Measurements from ENCODE around the gene DCAF11. TPM values are rescaled to one million over a fixed set of nuclear protein-coding genes. Genes with fewer than 3 reads are reported as not detected.
A peak's percentile ranks its signal among the peaks of the same experiment; 100 is the strongest.

The DCAF11 gene
- 22.2 and 25.2 TPM in 2 replicates for polyA plus RNA-seq (2013)

DNA sequence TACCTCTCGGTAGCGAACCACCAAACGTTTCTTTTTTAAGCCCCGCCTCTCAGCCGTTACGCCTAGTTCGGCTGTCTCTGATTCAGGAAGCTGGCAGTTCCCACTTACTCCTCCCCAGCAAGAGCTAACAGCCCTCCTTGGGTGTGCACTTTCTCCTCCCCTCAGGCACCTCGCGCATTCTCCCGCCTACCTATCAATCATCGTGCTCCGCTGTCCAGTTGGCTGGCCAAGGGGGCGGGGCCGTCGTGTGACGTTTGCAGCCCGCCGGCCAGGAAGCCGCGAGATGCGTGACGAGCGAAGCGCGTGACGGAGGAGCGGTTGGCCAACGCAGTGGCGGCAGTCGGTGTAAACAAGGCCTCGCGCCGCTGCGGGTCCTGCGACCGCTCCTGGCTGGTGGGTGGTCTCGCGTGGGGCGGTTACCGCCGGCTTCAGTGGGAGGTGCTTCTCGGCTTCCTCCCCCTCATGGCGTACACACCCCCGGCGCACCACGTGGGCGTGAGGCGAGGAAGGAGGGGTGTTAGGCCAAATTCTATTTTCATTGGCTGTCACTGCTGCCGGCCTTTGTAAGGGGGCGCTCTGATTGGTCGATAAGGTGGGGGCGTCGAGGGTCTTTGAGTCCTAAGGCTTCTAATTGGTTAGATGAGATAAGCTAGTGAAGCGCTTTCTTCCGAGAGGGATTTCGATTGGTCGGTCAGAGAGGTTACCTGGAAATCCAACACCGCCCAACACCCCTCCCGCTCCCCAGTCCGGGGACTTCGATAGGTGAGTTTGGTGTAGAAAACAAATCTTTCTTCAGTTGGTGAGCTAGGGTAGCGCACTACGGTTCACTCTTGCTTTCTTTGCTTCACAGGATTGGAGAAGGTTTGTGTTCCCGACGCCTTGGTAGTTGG, at the start of gene DCAF11, which contains the start of gene NRL:
TSS of gene DCAF11 (plus strand) at position 246 of the 890 bp plus-strand sequence. CDS start 818 bp downstream, outside the sequence.
TSS of gene NRL (minus strand) at position 418 of the 890 bp plus-strand sequence. CDS start 32,101 bp downstream, outside the sequence.
- no CpG with 5 or more reads among the region's 65 CpGs for WGBS (ENCODE audit: extremely low coverage, insufficient coverage, insufficient read length)
- peak within 1 kb of the TSS; percentile 88 for H4K91ac ChIP-seq (ENCODE audit: low read depth, low read length)
- H4K12ac ChIP-seq (ENCODE audit: low read depth, low read length) = peak within 1 kb of the TSS; percentile 97
- peak within 1 kb of the TSS; percentile 84 for H2BK5ac ChIP-seq (ENCODE audit: low read depth, low read length, poor library complexity)
- H3K27me3 ChIP-seq (ENCODE audit: insufficient read depth, low read length) = no peaks in the 10 kb centered on the region
- H3K14ac ChIP-seq (ENCODE audit: low read length) = peak within 1 kb of the TSS; percentile 97
- H2AFZ ChIP-seq (ENCODE audit: insufficient read depth, low read length, poor library complexity) = peak within 1 kb of the TSS; percentile 97
- H4K8ac ChIP-seq (ENCODE audit: low read depth, low read length) = peak within 1 kb of the TSS; percentile 94
- peak within 1 kb of the TSS; percentile 94 for H3K27ac ChIP-seq (ENCODE audit: low read depth, low read length)
- peaks cover 10% of the 10 kb centered on the region for H3K79me1 ChIP-seq (ENCODE audit: low read length)
- peaks cover 9% of the 10 kb centered on the region for H3K79me2 ChIP-seq (ENCODE audit: control insufficient read depth, insufficient read depth, low read length, poor library complexity)
- H3K23ac ChIP-seq (ENCODE audit: low read length) = no peak within 1 kb of the TSS
- H3K4ac ChIP-seq (ENCODE audit: low read depth, low read length) = peak within 1 kb of the TSS; percentile 80
- H2BK120ac ChIP-seq (ENCODE audit: insufficient read depth, low read length, poor library complexity) = peak within 1 kb of the TSS; percentile 88
- peaks cover 2% of the 10 kb centered on the region for H3K9me3 ChIP-seq (ENCODE audit: insufficient read depth, low read depth, low read length)
- peak within 1 kb of the TSS; percentile 94 for H3K18ac ChIP-seq (ENCODE audit: low read length)
- peak within 1 kb of the TSS; percentile 89 for H3K4me3 ChIP-seq (ENCODE audit: low read depth, low read length)
- peaks cover 3 to 9% of the 10 kb centered on the region in 2 experiments for H3K4me1 ChIP-seq (ENCODE audit: control insufficient read depth in 1 of 2, insufficient read depth in 2 of 2, low read length in 2 of 2)
- peak within 1 kb of the TSS; percentile 52 for H2AK5ac ChIP-seq (ENCODE audit: low read length)
- peak within 1 kb of the TSS; percentile 89 for H3K9ac ChIP-seq (ENCODE audit: low read length)
- DNase-seq = peak; percentile 99 to 100
- peaks cover 14 to 25% of the 10 kb centered on the region in 2 experiments for H3K36me3 ChIP-seq (ENCODE audit: control insufficient read depth in 1 of 2, insufficient read depth in 2 of 2, low read length in 2 of 2)
- peak within 1 kb of the TSS; percentile 82 for H2BK12ac ChIP-seq (ENCODE audit: low read length)
- peak within 1 kb of the TSS; percentile 86 for H3K4me2 ChIP-seq (ENCODE audit: low read length)

GRCh38 chr14:24064856-24065255, 49.7 kb upstream of the DCAF11 start:
- Histone ChIP-seq H3K18ac (ENCODE audit: low read length) (no peak overlapping the region), H4K91ac (ENCODE audit: low read depth, low read length) (no peak overlapping the region), H3K9ac (ENCODE audit: low read length) (no peak overlapping the region), H3K4me3 (ENCODE audit: low read depth, low read length) (no peak overlapping the region), H2BK120ac (ENCODE audit: insufficient read depth, low read length, poor library complexity) (no peak overlapping the region), H3K23ac (ENCODE audit: low read length) (no peak overlapping the region), H2AFZ (ENCODE audit: insufficient read depth, low read length, poor library complexity) (no peak overlapping the region), H2BK12ac (ENCODE audit: low read length) (no peak overlapping the region), H3K27me3 (ENCODE audit: insufficient read depth, low read length) (no peaks in the 10 kb centered on the region), H2AK5ac (ENCODE audit: low read length) (no peak overlapping the region), H3K36me3 (ENCODE audit: control insufficient read depth in 1 of 2, insufficient read depth in 2 of 2, low read length in 2 of 2) (no peaks in the 10 kb centered on the region), H3K4me1 (ENCODE audit: control insufficient read depth in 1 of 2, insufficient read depth in 2 of 2, low read length in 2 of 2) (no peaks in the 10 kb centered on the region), H3K4me2 (ENCODE audit: low read length) (no peak overlapping the region), H3K79me1 (ENCODE audit: low read length) (no peaks in the 10 kb centered on the region), H2BK5ac (ENCODE audit: low read depth, low read length, poor library complexity) (no peak overlapping the region), H3K4ac (ENCODE audit: low read depth, low read length) (no peak overlapping the region), H3K9me3 (ENCODE audit: insufficient read depth, low read depth, low read length) (no peaks in the 10 kb centered on the region), H3K79me2 (ENCODE audit: control insufficient read depth, insufficient read depth, low read length, poor library complexity) (no peaks in the 10 kb centered on the region), H3K27ac (ENCODE audit: low read depth, low read length) (no peak overlapping the region), H4K8ac (ENCODE audit: low read depth, low read length) (no peak overlapping the region), H3K14ac (ENCODE audit: low read length) (no peak overlapping the region), H4K12ac (ENCODE audit: low read depth, low read length) (no peak overlapping the region)
- no peak for DNase-seq
- WGBS (ENCODE audit: extremely low coverage, insufficient coverage, insufficient read length) = no CpG with 5 or more reads among the region's 15 CpGs

- H4K91ac ChIP-seq (ENCODE audit: low read depth, low read length) = no peak overlapping the region
- no peak overlapping the region for H3K23ac ChIP-seq (ENCODE audit: low read length)
- no peak overlapping the region for H4K12ac ChIP-seq (ENCODE audit: low read depth, low read length)
- H4K8ac ChIP-seq (ENCODE audit: low read depth, low read length) = no peak overlapping the region
- H3K9ac ChIP-seq (ENCODE audit: low read length) = no peak overlapping the region
- H3K27me3 ChIP-seq (ENCODE audit: insufficient read depth, low read length) = no peaks in the 10 kb centered on the region
- no peak overlapping the region for H3K4me2 ChIP-seq (ENCODE audit: low read length)
- DNase-seq = no peak
- H3K79me2 ChIP-seq (ENCODE audit: control insufficient read depth, insufficient read depth, low read length, poor library complexity) = no peaks in the 10 kb centered on the region
- H2AK5ac ChIP-seq (ENCODE audit: low read length) = no peak overlapping the region
- H3K9me3 ChIP-seq (ENCODE audit: insufficient read depth, low read depth, low read length) = no peaks in the 10 kb centered on the region
- no peak overlapping the region for H3K4me3 ChIP-seq (ENCODE audit: low read depth, low read length)
- no peak overlapping the region for H3K27ac ChIP-seq (ENCODE audit: low read depth, low read length)
- no CpG with 5 or more reads among the region's 8 CpGs for WGBS (ENCODE audit: extremely low coverage, insufficient coverage, insufficient read length)
- no peaks in the 10 kb centered on the region for H3K4me1 ChIP-seq (ENCODE audit: control insufficient read depth in 1 of 2, insufficient read depth in 2 of 2, low read length in 2 of 2)
- H3K14ac ChIP-seq (ENCODE audit: low read length) = no peak overlapping the region
- no peaks in the 10 kb centered on the region for H3K79me1 ChIP-seq (ENCODE audit: low read length)
- no peak overlapping the region for H3K18ac ChIP-seq (ENCODE audit: low read length)
- no peak overlapping the region for H2BK12ac ChIP-seq (ENCODE audit: low read length)
- H3K4ac ChIP-seq (ENCODE audit: low read depth, low read length) = no peak overlapping the region
- no peak overlapping the region for H2BK120ac ChIP-seq (ENCODE audit: insufficient read depth, low read length, poor library complexity)
- H2BK5ac ChIP-seq (ENCODE audit: low read depth, low read length, poor library complexity) = no peak overlapping the region
- H2AFZ ChIP-seq (ENCODE audit: insufficient read depth, low read length, poor library complexity) = no peak overlapping the region
- no peaks in the 10 kb centered on the region for H3K36me3 ChIP-seq (ENCODE audit: control insufficient read depth in 1 of 2, insufficient read depth in 2 of 2, low read length in 2 of 2)
Measured at GRCh38 chr14:24065408-24065807, 49.2 kb upstream of the DCAF11 start.

DNA sequence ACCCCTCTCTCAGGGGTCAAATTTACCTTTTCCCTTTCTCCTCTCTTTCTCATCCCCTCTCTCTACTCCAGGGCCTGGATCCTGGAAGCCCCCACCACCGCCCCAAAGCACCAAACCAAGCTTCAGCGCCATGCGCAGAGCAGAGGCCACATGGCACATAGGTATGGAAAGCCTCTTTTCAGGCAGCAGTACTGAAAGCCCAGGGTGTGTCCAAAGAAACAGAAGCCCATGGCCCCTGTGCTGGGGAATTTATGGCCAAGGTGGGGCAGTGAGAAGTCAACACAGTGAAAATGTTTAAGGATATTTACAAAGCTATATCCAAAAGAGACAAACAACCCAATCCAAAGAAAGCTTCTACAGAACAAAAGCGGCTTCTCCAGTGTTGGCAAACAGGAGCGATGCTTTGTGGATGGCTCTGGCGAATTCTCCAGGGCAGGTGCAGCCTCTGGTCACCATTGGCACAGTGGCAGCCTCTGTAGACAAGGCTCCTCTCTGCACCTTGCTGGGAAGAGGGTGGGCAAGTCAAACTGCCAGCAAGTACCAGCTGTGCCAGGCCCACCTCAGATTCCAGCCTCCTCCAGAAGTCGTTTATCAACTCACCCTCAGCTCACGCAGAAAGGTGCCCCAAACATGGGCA, 48.0 kb upstream of the DCAF11 start:
- Histone ChIP-seq H2AK5ac (ENCODE audit: low read length) (no peak overlapping the region), H3K27me3 (ENCODE audit: insufficient read depth, low read length) (no peaks in the 10 kb centered on the region), H3K27ac (ENCODE audit: low read depth, low read length) (no peak overlapping the region), H2AFZ (ENCODE audit: insufficient read depth, low read length, poor library complexity) (no peak overlapping the region), H3K9ac (ENCODE audit: low read length) (no peak overlapping the region), H3K14ac (ENCODE audit: low read length) (no peak overlapping the region), H3K79me2 (ENCODE audit: control insufficient read depth, insufficient read depth, low read length, poor library complexity) (no peaks in the 10 kb centered on the region), H2BK12ac (ENCODE audit: low read length) (no peak overlapping the region), H3K4me1 (ENCODE audit: control insufficient read depth in 1 of 2, insufficient read depth in 2 of 2, low read length in 2 of 2) (no peaks in the 10 kb centered on the region), H2BK120ac (ENCODE audit: insufficient read depth, low read length, poor library complexity) (no peak overlapping the region), H3K79me1 (ENCODE audit: low read length) (no peaks in the 10 kb centered on the region), H3K4me2 (ENCODE audit: low read length) (no peak overlapping the region), H3K18ac (ENCODE audit: low read length) (no peak overlapping the region), H3K4me3 (ENCODE audit: low read depth, low read length) (no peak overlapping the region), H3K9me3 (ENCODE audit: insufficient read depth, low read depth, low read length) (no peaks in the 10 kb centered on the region), H4K8ac (ENCODE audit: low read depth, low read length) (no peak overlapping the region), H3K4ac (ENCODE audit: low read depth, low read length) (no peak overlapping the region), H3K36me3 (ENCODE audit: control insufficient read depth in 1 of 2, insufficient read depth in 2 of 2, low read length in 2 of 2) (no peaks in the 10 kb centered on the region), H3K23ac (ENCODE audit: low read length) (no peak overlapping the region), H2BK5ac (ENCODE audit: low read depth, low read length, poor library complexity) (no peak overlapping the region), H4K91ac (ENCODE audit: low read depth, low read length) (no peak overlapping the region), H4K12ac (ENCODE audit: low read depth, low read length) (no peak overlapping the region)
- DNase-seq = no peak
- no CpG with 5 or more reads among the region's 8 CpGs for WGBS (ENCODE audit: extremely low coverage, insufficient coverage, insufficient read length)
